Endometrial microvascular endothelial cells (primary cell): ENCODE measurements around the gene ZNF71. TPM values are rescaled to one million over a fixed set of nuclear protein-coding genes. Genes with fewer than 3 reads are reported as not detected.
"Not testable (repeated sequence)": the region's sequence is repeated elsewhere in the genome, so short reads cannot be mapped to it uniquely, and the experiment has no call there.

ENCODE experiments used
- in situ Hi-C: cut with HindIII; loops from 2 replicates; pipeline ENCODE4 v1.10.0; 2017; ENCODE audit warnings: low sequenced_read_pairs, low pct_unique_long_range_greater_than_20kb; ENCODE audit errors: inconsistent ontology term
- total RNA-seq: library from RNA; depleted of rRNA; stranded (reverse); fragments of >200 nt; gene quantifications from one replicate; pipeline ENCODE4 v1.2.3, GENCODE V29; 2015; ENCODE audit errors: inconsistent ontology term

Gene ZNF71
- total RNA-seq, 1 donor from 2014 or later: 7.5 TPM

DNA sequence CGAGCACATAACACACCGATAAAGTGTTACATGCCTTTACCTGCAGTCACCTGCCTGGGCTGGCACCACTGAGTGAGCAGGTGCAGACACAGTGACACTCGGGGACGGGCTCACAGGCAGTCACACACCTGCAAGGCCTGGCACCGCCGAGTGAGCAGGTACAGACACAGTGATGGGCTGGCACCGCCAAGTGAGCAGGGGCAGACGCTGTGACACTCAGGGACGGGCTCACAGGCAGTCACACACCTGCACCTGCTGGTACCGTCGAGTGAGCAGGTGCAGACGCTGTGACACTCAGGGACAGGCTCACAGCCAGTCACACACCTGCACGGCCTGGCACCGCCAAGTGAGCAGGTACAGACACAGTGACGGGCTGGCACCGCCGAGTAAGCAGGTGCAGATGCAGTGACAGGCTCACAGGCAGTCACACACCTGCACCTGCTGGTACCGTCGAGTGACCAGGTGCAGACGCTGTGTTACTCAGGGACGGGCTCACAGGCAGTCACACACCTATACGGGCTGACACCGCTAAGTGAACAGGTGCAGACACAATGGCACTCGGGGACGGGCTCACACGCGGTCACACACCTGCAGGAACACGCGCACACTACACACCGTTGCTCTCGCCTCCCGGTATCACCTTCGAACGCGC is 76.0 kb downstream of the ZNF71 start:
- in situ Hi-C loops: no loop called here

DNA sequence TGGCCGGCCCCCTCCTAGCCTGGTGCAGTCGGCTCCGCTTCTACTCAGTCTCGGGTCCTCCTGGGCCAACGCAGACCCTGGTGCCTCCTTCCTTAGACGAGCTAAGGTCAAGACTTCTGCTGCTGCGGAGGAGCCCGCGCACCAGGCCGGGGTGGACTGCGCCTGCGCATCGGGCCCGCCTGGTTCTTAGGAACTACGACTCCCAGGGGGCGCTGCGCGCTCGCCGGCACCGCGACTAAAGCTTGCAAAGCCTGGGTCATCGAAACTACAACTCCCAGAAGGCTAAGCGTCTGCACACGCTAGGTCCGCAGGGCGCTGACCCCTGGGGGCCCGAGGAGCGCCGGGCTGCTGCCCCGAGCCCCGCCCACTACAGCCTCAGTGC is 76.5 kb downstream of the ZNF71 start, which contains the start of gene ZNF835:
Gene ZNF835, minus strand, starts transcription at position 145 of the 382 bp plus-strand sequence. CDS start 6,559 bp downstream, outside the sequence.
- in situ Hi-C loops: no loop called here

DNA sequence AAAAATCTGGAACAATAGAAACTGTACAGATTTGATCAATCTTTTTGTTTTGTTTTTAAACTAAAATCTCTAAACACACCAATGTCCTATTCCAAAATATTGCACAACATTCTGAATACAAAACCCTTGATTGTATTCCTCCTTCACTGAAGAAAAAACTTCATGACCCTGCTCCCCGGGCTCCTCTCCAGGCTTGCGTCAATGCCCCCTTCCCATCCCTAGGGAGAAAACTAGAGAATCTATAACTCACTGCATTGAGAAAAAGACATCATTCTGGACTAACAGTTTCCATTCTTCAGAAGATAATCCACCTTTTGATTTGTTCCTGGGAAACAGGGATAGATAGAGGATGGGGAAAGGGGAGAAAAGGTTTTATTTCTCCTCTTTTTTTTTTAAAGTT is 77.5 kb downstream of the ZNF71 start:
- in situ Hi-C loops: not testable (repeated sequence)

Other genes starting within 250 kb of the ZNF71 start
- 3.1 TPM for gene ZNF582, start 201.8 kb upstream of the ZNF71 start, total RNA-seq
- 1.6 TPM for gene ZNF583, start 191.0 kb upstream of the ZNF71 start, total RNA-seq
- gene ZNF667, start 118.0 kb upstream of the ZNF71 start, total RNA-seq: not detected
- gene ZNF471, start 87.4 kb upstream of the ZNF71 start, total RNA-seq: 0.84 TPM
- 2.6 TPM for gene ZFP28, start 56.4 kb upstream of the ZNF71 start, total RNA-seq
- 1.4 TPM for gene ZNF470, start 27.8 kb upstream of the ZNF71 start, total RNA-seq
- gene SMIM17, start 47.9 kb downstream of the ZNF71 start, total RNA-seq: 2.1 TPM
- gene ZNF835, start 76.5 kb downstream of the ZNF71 start, total RNA-seq: not detected
- gene PEG3, start 245.4 kb downstream of the ZNF71 start, total RNA-seq: not detected
- not detected for gene ZIM2, start 245.4 kb downstream of the ZNF71 start, total RNA-seq